Coronary artery (tissue), 2 donors: Measurements from ENCODE around the gene NSUN2.
"Not testable (repeated sequence)": the region's sequence is repeated elsewhere in the genome, so short reads cannot be mapped to it uniquely, and the experiment has no call there.

ENCODE experiments used
- DNase-seq: peaks from one replicate; pipeline ENCODE4 v3.0.0-alpha.2; 2017; ENCODE audit warnings: low spot score
- H3K27ac ChIP-seq, 2 donors: fragments of 200-600 bp; sonication (generic); one replicate each; pipeline ENCODE4 v1.5.1; 2016 to 2019
- H3K4me3 ChIP-seq: fragments of 200-600 bp; sonication (generic); 2 replicates; pipeline ENCODE4 v1.5.1; 2016; ENCODE audit warnings: mild to moderate bottlenecking, moderate library complexity
- CTCF ChIP-seq: fragments of 200-600 bp; sonication (generic); IDR thresholded peaks from one replicate; pipeline ENCODE4 v1.5.1; 2019; ENCODE audit warnings: antibody characterized with exemption

The NSUN2 gene

GRCh38 chr5:6649186-6649585 lies 16.3 kb upstream of the NSUN2 start:
- Histone ChIP-seq H3K27ac (no peak overlapping the region), H3K4me3 (no peak overlapping the region)
- DNase-seq, result no peak
- TF ChIP-seq CTCF, result no peak

GRCh38 chr5:6645571-6646362 lies 12.9 kb upstream of the NSUN2 start:
- H3K27ac ChIP-seq, H3K4me3 ChIP-seq, DNase-seq: not testable (repeated sequence)

DNA sequence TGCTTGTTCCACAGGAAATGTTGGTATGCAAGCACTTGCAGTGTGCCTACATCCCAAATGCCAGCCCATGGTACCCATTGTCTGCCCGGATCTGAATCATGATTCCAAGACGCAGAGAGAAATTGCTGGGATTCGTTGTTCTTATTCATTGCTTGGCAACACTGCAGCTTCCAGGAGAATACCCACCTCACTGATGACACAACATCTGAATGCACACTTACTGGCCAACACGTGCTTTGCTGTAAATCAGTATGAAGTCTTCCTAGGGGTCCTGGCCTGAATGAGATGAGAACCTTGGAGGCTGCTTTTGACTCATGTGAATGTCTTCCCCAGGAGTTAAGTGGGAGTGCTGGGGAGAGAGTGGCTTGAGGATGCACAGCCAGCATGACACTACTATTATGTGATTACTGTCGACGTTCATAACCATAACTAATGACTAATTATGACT lies 12.0 kb upstream of the NSUN2 start:
- no peak overlapping the region for H3K27ac ChIP-seq
- no peak for TF ChIP-seq CTCF
- DNase-seq, result no peak
- no peak overlapping the region for H3K4me3 ChIP-seq

DNA sequence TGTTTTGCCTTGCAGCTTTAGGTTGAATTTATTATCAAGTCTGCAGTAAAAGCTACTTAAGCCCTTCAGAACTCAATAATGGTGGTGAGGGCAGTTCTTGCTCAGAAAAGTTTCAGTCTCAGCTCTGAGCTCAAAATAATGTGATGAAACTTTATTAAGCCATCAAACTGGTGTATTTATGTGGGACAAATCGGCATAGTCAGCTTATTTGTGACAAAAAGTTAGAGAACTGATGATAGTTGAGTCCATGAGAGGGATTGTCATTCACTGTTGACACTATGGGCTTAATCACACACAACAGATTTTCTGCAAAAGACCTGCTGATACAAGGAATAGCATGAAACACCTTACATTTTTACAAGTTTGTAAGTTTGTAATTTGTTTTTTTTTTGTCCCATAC lies 9.8 kb upstream of the NSUN2 start:
- TF ChIP-seq CTCF, result no peak
- no peak for DNase-seq
- Histone ChIP-seq H3K27ac (no peak overlapping the region), H3K4me3 (no peak overlapping the region)

GRCh38 chr5:6638236-6638635 lies 5.4 kb upstream of the NSUN2 start:
- no peak overlapping the region for H3K27ac ChIP-seq
- H3K4me3 ChIP-seq, result no peak overlapping the region
- DNase-seq, result no peak
- no peak for TF ChIP-seq CTCF

GRCh38 chr5:6637590-6637989 lies 4.7 kb upstream of the NSUN2 start:
- TF ChIP-seq CTCF, result no peak
- no peak overlapping the region for H3K27ac ChIP-seq
- no peak for DNase-seq
- no peak overlapping the region for H3K4me3 ChIP-seq

DNA sequence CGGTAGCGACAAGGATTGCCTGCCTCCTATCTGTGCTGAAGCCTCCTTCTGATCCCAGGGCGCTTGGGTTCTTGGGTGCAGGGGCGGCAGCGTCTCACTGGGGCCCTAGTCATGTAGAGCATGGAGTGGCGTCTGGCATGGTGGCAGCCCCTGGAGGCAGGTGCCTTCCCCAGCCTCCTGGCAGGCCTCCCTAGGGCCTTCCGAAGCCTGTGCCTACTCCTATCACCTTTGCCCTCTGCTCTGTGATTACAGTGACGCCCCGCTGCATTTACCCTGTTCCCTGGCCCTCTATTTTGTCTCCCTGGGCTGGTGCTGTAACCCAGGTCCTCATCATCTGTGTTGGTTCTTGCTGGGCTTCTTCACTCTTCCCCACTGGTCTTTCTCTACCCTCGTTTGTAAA lies 4.2 kb upstream of the NSUN2 start:
- TF ChIP-seq CTCF, result no peak

More for the DNA sequence above, 4.2 kb upstream of the NSUN2 start:
- Histone ChIP-seq H3K4me3 (no peak overlapping the region), H3K27ac (no peak overlapping the region)
- no peak for DNase-seq
